WTC11 (cell line): ENCODE results near the gene SERPINB6. TPM values are rescaled to one million over a fixed set of nuclear protein-coding genes. Genes with fewer than 3 reads are reported as not detected.

Source experiments
- ATAC-seq: fragments of 200-7000 bp; cut with Tn5 transposase; 2 replicates; pipeline ENCODE4 v1.10.0; 2021; ENCODE audit warnings: mild to moderate bottlenecking, moderate library complexity
- CTCF ChIA-PET: fragments of 300-600 bp; sonication (Branson Sonifier 250); formaldehyde crosslinking; loops from one replicate; lab custom pipeline; 2021; ENCODE audit warnings: antibody characterized with exemption; lab: Charles Lee
- POLR2A ChIA-PET: fragments of 350-600 bp; sonication (Branson Sonifier 250); formaldehyde crosslinking; loops from one replicate; lab custom pipeline; 2021; ENCODE audit warnings: antibody characterized with exemption; lab: Charles Lee
- DNase-seq: peaks from one replicate; pipeline ENCODE4 v3.0.0; 2021; ENCODE audit warnings: low spot score
- H3K27ac Mint-ChIP-seq: 2 replicates; pipeline ENCODE4 v1.8.0; 2021; ENCODE audit warnings: mixed read lengths
- H3K27me3 Mint-ChIP-seq: 2 replicates; pipeline ENCODE4 v1.8.0; 2021; ENCODE audit warnings: low read depth, mild to moderate bottlenecking, moderate library complexity, mixed read lengths
- H3K36me3 Mint-ChIP-seq: 2 replicates; pipeline ENCODE4 v1.8.0; 2021; ENCODE audit warnings: mixed read lengths
- H3K4me1 Mint-ChIP-seq: 2 replicates; pipeline ENCODE4 v1.8.0; 2022; ENCODE audit warnings: mixed read lengths
- H3K4me3 Mint-ChIP-seq: 2 replicates; pipeline ENCODE4 v1.8.0; 2021; ENCODE audit warnings: mild to moderate bottlenecking, moderate library complexity, mixed read lengths
- H3K9me3 Mint-ChIP-seq: 2 replicates; pipeline ENCODE4 v1.8.0; 2021; ENCODE audit warnings: mixed read lengths
- ATF1 ChIP-seq: sonication (generic); formaldehyde crosslinking; IDR thresholded peaks from 2 replicates; pipeline ENCODE4 v1.8.1; 2023; ENCODE audit warnings: mild to moderate bottlenecking, moderate library complexity, missing genetic modification reagents
- ATF3 ChIP-seq: sonication (generic); formaldehyde crosslinking; conservative IDR thresholded peaks from 2 replicates; pipeline ENCODE4 v1.8.1; 2022; ENCODE audit warnings: mild to moderate bottlenecking, missing genetic modification reagents
- E2F4 ChIP-seq: sonication (generic); formaldehyde crosslinking; IDR thresholded peaks from 2 replicates; pipeline ENCODE4 v1.8.1; 2022; ENCODE audit warnings: low read depth, mild to moderate bottlenecking, moderate library complexity, missing genetic modification reagents, borderline replicate concordance
- EMX1 ChIP-seq: fragments of 250-450 bp; sonication (Bioruptor Pico); IDR thresholded peaks from 2 replicates; pipeline ENCODE4 v1.8.0; 2021; ENCODE audit warnings: mild to moderate bottlenecking
- FOXK1 ChIP-seq: sonication (generic); formaldehyde crosslinking; IDR thresholded peaks from 2 replicates; pipeline ENCODE4 v1.8.0; 2022; ENCODE audit warnings: mild to moderate bottlenecking, moderate library complexity, missing genetic modification reagents
- FOXP1 ChIP-seq: sonication (generic); formaldehyde crosslinking; IDR thresholded peaks from 2 replicates; pipeline ENCODE4 v1.8.0; 2022; ENCODE audit warnings: missing genetic modification reagents, mild to moderate bottlenecking, moderate library complexity, borderline replicate concordance
- FOXP4 ChIP-seq: sonication (generic); formaldehyde crosslinking; IDR thresholded peaks from 2 replicates; pipeline ENCODE4 v1.8.0; 2022; ENCODE audit warnings: mild to moderate bottlenecking, missing genetic modification reagents
- GABPB1 ChIP-seq: sonication (generic); formaldehyde crosslinking; IDR thresholded peaks from 2 replicates; pipeline ENCODE4 v1.8.1; 2023; ENCODE audit warnings: mild to moderate bottlenecking, missing genetic modification reagents
- JUN ChIP-seq: sonication (generic); formaldehyde crosslinking; IDR thresholded peaks from 2 replicates; pipeline ENCODE4 v1.8.0; 2023; ENCODE audit warnings: mild to moderate bottlenecking, missing genetic modification reagents
- MLX ChIP-seq: sonication (generic); formaldehyde crosslinking; IDR thresholded peaks from 2 replicates; pipeline ENCODE4 v1.8.1; 2023; ENCODE audit warnings: mild to moderate bottlenecking, missing genetic modification reagents, moderate library complexity
- NR1H2 ChIP-seq: sonication (generic); formaldehyde crosslinking; IDR thresholded peaks from 2 replicates; pipeline ENCODE4 v1.9.0; 2021; ENCODE audit warnings: mild to moderate bottlenecking, moderate library complexity, missing genetic modification reagents
- RELA ChIP-seq: sonication (generic); formaldehyde crosslinking; IDR thresholded peaks from 2 replicates; pipeline ENCODE4 v1.8.1; 2022; ENCODE audit warnings: missing genetic modification reagents, mild to moderate bottlenecking, borderline replicate concordance
- SMAD3 ChIP-seq: sonication (generic); formaldehyde crosslinking; IDR thresholded peaks from 2 replicates; pipeline ENCODE4 v1.8.0; 2022; ENCODE audit warnings: missing genetic modification reagents, mild to moderate bottlenecking, borderline replicate concordance
- USF1 ChIP-seq: sonication (generic); formaldehyde crosslinking; IDR thresholded peaks from 2 replicates; pipeline ENCODE4 v1.8.0; 2022; ENCODE audit warnings: mild to moderate bottlenecking, missing genetic modification reagents
- USF2 ChIP-seq: sonication (generic); formaldehyde crosslinking; IDR thresholded peaks from 2 replicates; pipeline ENCODE4 v1.8.1; 2023; ENCODE audit warnings: mild to moderate bottlenecking, missing genetic modification reagents, moderate library complexity
- ZBTB43 ChIP-seq: sonication (generic); formaldehyde crosslinking; IDR thresholded peaks from 2 replicates; pipeline ENCODE4 v1.8.1; 2023; ENCODE audit warnings: mild to moderate bottlenecking, missing genetic modification reagents
- ZMAT4 ChIP-seq: fragments of 250-450 bp; sonication (Bioruptor Pico); IDR thresholded peaks from 2 replicates; pipeline ENCODE4 v1.9.0; 2021; ENCODE audit warnings: mild to moderate bottlenecking
- ZNF138 ChIP-seq: sonication (generic); formaldehyde crosslinking; conservative IDR thresholded peaks from 2 replicates; pipeline ENCODE4 v1.8.1; 2022; ENCODE audit warnings: mild to moderate bottlenecking, moderate library complexity, missing genetic modification reagents
- ZNF281 ChIP-seq: sonication (generic); formaldehyde crosslinking; IDR thresholded peaks from 2 replicates; pipeline ENCODE4 v1.8.0; 2023; ENCODE audit warnings: mild to moderate bottlenecking, missing genetic modification reagents
- ZNF396 ChIP-seq: fragments of 250-450 bp; sonication (Bioruptor Pico); IDR thresholded peaks from 2 replicates; pipeline ENCODE4 v1.8.0; 2021; ENCODE audit warnings: mild to moderate bottlenecking, moderate library complexity, borderline replicate concordance
- ZNF423 ChIP-seq: fragments of 250-450 bp; sonication (Bioruptor Pico); IDR thresholded peaks from 2 replicates; pipeline ENCODE4 v2.1.2; 2022; ENCODE audit warnings: mild to moderate bottlenecking, moderate library complexity
- ZSCAN18 ChIP-seq: fragments of 250-450 bp; sonication (Bioruptor Pico); IDR thresholded peaks from 2 replicates; pipeline ENCODE4 v2.1.2; 2022; ENCODE audit warnings: mild to moderate bottlenecking, moderate library complexity
- total RNA-seq: library from RNA; stranded (reverse); gene quantifications from 3 replicates; pipeline ENCODE4 v1.2.3, GENCODE V29; 2021

The SERPINB6 gene
- total RNA-seq, 1 experiment from 2014 or later = 28.0 TPM

GRCh38 chr6:2943564-2943955 is 27.8 kb downstream of the SERPINB6 start:
- DNase-seq (no peak), ATAC-seq (no peak)
- H3K4me3 Mint-ChIP-seq = no peak overlapping the region
- CTCF ChIA-PET = interaction anchor here (0.6 to 11.2 kb wide), 6 partner anchors 9 to 97 kb away, joined by 3 to 114 read pairs (median 3); no protein-coding TSS in a partner anchor
- POLR2A ChIA-PET = no interaction called here
- H3K9me3 Mint-ChIP-seq = peaks cover 4% of the 10 kb centered on the region
- H3K36me3 Mint-ChIP-seq = no peaks in the 10 kb centered on the region; the same call in 1 of the 2 replicates
- H3K27me3 Mint-ChIP-seq = no peaks in the 10 kb centered on the region
- TF ChIP-seq ATF3 (CRISPR knock-in tag) = no peak
- no peak for TF ChIP-seq ATF1 (CRISPR knock-in tag)
- TF ChIP-seq EMX1 = no peak
- no peak for TF ChIP-seq FOXK1 (CRISPR knock-in tag)
- no peak for TF ChIP-seq FOXP4 (CRISPR knock-in tag)
- TF ChIP-seq NR1H2 (CRISPR knock-in tag) = no peak
- no peak for TF ChIP-seq ZSCAN18 (CRISPR knock-in tag)
- no peak for TF ChIP-seq MLX
- no peak for TF ChIP-seq USF2 (CRISPR knock-in tag)
- TF ChIP-seq ZNF396 (CRISPR knock-in tag) = no peak
- TF ChIP-seq GABPB1 (CRISPR knock-in tag) = no peak
- TF ChIP-seq ZMAT4 (CRISPR knock-in tag) = no peak
- TF ChIP-seq ZBTB43 = no peak
- TF ChIP-seq JUN (CRISPR knock-in tag) = no peak
- peaks cover 27% of the 10 kb centered on the region for H3K4me1 Mint-ChIP-seq
- H3K27ac Mint-ChIP-seq = no peak overlapping the region

GRCh38 chr6:2942914-2943563 is 28.3 kb downstream of the SERPINB6 start:
- Mint-ChIP-seq H3K27me3 (no peaks in the 10 kb centered on the region), H3K36me3 (no peaks in the 10 kb centered on the region; the same call in 1 of the 2 replicates), H3K4me3 (no peak overlapping the region), H3K27ac (no peak overlapping the region), H3K9me3 (peaks cover 4% of the 10 kb centered on the region), H3K4me1 (peaks cover 27% of the 10 kb centered on the region)
- ATAC-seq (no peak), DNase-seq (no peak)
- CTCF ChIA-PET = interaction anchor here (0.6 to 11.2 kb wide), 5 partner anchors 9 to 95 kb away, joined by 3 to 114 read pairs (median 3); no protein-coding TSS in a partner anchor
- POLR2A ChIA-PET = no interaction called here
- TF ChIP-seq RELA (CRISPR knock-in tag) (no peak), ZMAT4 (CRISPR knock-in tag) (no peak), ZNF423 (CRISPR knock-in tag) (no peak), FOXP1 (CRISPR knock-in tag) (no peak), E2F4 (CRISPR knock-in tag) (no peak), USF1 (CRISPR knock-in tag) (no peak), ZNF138 (CRISPR knock-in tag) (no peak), ZNF281 (CRISPR knock-in tag) (no peak), SMAD3 (CRISPR knock-in tag) (no peak)
